T1000 (cell line): ENCODE data around the gene SPRR3.
"Not testable (repeated sequence)": the region's sequence is repeated elsewhere in the genome, so short reads cannot be mapped to it uniquely, and the experiment has no call there.

Source experiments
- DNase-seq: peaks from one replicate; lab custom pipeline; 2025; ENCODE audit warnings: mixed read lengths; lab: John Stamatoyannopoulos, UW

Gene SPRR3

GRCh38 chr1:152983743-152984142, 17.8 kb upstream of the SPRR3 start, which contains the start of gene SPRR1A:
Gene SPRR1A, plus strand, starts transcription at chr1:152984081. Its CDS starts 1,150 bp downstream, at chr1:152985231.
- DNase-seq, result no peak

- DNase-seq, result no peak
Measured at GRCh38 chr1:152986578-152986977, 15.0 kb upstream of the SPRR3 start.

DNA sequence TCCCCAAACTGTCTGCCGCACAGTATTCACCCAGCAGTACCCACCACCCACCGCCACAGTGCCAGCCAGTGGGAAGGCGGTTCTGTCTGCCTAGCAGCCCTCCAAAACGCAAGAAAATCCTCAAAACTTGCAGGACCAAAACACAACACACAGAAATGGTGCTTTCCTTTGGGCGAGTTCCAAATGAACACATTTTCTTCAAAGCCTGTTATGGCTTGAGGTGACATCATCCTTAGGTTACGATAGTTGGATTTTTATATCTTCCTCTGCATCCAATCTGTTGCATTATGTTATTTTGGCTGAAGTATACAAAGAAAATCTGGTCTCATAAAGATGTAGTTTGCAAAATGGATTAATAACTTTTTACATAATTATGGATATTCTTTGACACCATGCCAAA, 8.4 kb upstream of the SPRR3 start:
- DNase-seq, result no peak

DNA sequence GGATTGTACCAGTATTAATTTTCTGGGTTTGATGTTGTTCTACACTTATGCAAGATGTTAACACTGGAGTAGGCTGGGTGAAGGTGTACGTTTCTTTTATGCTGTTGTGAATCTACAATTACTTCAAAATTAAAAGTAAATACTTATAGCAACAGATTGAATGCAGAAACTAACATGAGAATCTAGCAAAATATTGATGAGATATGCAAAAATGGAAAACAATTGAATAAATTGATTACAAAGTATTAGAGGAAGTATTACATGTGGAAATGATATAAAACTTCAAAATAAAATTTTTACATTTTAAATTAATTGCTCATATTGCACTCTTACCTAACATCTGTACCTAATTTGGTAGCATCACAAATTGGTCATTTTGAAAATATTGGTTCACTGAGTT, 5.7 kb upstream of the SPRR3 start:
- no peak for DNase-seq

DNA sequence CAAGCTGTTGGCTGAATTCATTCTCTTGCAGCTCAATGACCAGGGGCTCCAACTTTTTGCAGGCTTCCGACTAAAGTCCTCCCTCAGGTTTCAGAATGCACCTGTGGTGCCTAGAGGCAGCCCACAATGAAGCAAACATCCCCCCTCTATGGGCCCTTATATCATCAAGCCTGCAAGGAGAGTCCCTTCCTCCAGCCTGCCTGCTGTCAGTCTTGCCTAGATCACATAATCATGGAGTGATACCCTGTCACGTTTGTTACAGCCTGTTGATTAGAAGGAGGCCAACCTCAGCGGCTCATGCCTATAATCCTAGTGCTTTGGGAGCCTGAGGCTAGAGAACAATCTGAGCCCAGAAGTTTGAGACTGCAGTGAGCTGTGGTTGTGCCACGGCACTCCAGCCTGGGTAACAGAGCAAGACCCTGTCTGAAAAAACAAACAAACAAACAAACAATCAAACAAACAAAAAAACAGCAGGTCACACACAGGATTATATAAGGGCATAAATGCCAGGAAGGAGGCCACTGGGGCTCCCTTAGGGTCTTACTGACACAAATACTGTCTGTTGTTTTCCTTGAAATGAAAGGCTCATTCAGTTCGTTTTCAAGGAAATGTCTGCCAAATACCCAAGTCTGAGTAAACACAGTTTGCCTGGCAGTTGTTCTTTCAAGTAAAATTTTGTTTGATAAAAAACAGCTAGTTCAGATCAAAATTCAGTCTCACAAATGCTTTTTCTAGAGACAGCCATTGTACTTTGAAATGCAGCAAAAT, 4.7 kb upstream of the SPRR3 start:
- DNase-seq, result no peak

GRCh38 chr1:152997901-152998300, 3.6 kb upstream of the SPRR3 start:
- no peak for DNase-seq

- DNase-seq, result no peak
Measured at GRCh38 chr1:152998476-152998875, 3.1 kb upstream of the SPRR3 start.

GRCh38 chr1:152999818-153000217, 1.7 kb upstream of the SPRR3 start:
- DNase-seq, result no peak

GRCh38 chr1:153000294-153000693, 1.3 kb upstream of the SPRR3 start:
- DNase-seq, result no peak

DNA sequence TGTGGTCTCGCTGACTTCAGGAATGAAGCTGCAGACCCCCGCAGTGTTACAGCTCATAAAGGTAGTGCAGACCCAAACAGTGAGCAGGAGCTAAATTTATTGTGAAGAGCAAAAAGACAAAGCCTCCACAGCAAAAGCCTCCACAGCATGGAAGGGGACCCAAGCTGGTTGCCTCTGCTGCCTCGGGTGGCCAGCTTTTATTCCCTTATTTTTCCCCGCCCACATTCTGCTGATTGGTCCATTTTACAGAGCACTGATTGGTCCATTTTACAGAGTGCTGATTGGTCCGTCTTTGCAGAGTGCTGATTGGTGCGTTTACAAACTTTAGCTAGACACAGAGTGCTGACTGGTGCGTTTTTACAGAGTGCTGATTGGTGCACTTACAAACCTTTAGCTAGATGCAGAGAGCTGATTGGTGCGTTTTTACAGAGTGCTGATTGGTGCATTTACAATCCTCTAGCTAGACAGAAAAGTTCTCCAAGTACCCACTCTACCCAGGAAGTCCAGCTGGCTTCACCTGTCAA, 9.7 kb downstream of the SPRR3 start:
- DNase-seq, result not testable (repeated sequence)

DNA sequence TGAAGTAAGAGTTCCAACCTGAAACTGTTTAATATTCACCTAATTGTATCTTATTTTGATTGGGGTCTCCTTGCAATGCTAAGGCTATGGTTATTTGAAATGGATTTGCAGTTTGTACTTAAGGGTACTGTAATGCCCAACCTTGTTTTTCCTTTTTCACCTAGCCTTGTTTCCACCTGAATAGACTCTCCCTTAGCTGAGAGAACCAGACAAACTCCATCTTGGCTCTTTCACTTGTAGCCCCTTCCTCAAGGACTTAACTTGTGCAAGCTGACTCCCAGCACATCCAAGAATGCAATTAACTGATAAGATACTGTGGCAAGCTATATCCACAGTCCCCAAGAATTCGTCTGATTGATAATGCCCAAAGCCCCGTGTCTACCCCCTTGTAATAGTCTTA, 20.3 kb downstream of the SPRR3 start:
- DNase-seq, result not testable (repeated sequence)

GRCh38 chr1:153022340-153022739, 20.8 kb downstream of the SPRR3 start:
- not testable (repeated sequence) for DNase-seq

DNA sequence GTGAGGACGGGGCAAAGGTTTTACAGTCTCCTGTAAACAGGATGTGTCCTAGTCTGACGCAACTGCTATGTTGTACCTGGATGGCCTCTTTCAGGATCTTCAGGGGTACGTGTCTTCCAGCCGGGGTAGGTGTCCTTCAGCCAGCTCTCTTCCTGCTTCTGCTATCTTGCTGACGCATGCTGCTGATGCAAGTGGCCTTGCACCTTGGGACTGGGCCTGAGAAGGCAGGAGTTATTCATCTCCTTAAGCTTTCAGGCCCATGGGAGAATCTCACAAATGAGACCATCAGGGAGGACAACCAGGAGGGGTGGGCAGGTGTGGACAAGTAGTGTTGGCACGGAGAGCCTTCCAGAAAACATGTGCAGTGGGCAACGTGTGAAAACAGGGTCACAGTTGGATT, 21.6 kb downstream of the SPRR3 start:
- no peak for DNase-seq

GRCh38 chr1:153024413-153024812, 22.9 kb downstream of the SPRR3 start:
- no peak for DNase-seq

- DNase-seq, result no peak
Measured at GRCh38 chr1:153025797-153026196, 24.2 kb downstream of the SPRR3 start.

- DNase-seq, result no peak
Measured at GRCh38 chr1:153028766-153029165, 27.2 kb downstream of the SPRR3 start.

DNA sequence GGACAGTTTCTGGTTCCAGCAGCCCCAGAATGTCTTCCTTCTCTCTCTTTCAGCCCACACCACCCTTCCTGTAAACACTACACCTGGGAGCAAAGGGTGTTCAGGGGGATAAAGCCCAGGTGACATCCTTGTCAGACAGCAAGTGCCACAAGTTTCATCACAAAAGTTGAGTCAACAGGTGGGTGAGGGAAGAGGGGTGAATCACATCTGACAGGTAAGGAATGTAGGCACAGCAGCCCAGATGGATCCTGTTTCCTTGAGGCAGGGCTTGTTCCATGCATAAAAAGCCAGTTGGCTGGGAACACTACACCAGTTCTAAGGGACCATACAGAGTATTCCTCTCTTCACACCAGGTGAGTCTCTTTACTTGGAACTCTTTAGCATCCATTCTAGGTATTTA, 29.3 kb downstream of the SPRR3 start, which contains the start of gene SPRR1B:
TSS of gene SPRR1B (plus strand) at position 309 of the 400 bp plus-strand sequence. CDS start 1,143 bp downstream, outside the sequence.
- no peak for DNase-seq

- DNase-seq, result no peak
Measured at GRCh38 chr1:153032073-153032472, 30.5 kb downstream of the SPRR3 start.

- DNase-seq, result no peak
Measured at GRCh38 chr1:153032677-153033308, 31.2 kb downstream of the SPRR3 start.

GRCh38 chr1:153035211-153035610, 33.7 kb downstream of the SPRR3 start:
- no peak for DNase-seq

DNA sequence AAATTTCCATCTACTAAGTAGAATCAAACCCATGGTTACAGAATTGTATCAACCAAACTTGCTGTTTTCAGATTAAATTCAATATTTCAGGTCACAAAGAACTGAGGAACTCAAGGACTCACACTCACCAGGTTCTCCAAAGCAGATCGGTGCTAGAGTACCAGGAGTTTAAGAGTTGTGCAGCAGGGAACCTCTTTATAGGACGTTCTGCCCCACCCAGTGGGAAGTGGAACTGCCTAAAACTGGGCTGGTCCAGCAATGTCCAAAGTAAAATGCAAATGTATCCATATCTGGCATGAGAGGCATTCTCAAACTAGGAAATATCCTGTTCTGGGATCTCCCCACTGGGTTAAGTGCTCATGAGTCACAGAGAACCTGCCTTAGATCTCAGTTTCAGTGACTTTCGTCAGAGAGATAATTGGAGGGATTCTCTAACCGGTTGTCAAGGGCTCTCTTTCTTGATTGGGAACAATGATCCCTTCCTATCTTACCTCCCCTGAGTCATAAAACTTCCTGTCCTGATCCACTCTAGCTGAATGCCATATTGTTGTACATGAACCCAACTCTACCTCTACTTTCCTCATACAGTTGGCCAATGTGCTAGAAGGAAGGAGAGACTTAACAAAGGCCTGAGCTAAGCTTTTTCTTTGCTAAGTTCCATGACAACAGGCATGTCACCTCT, 39.5 kb downstream of the SPRR3 start, which contains the start of gene SPRR2D:
TSS of gene SPRR2D (minus strand) at position 171 of the 682 bp plus-strand sequence. CDS start 774 bp downstream, outside the sequence.
- no peak for DNase-seq

DNA sequence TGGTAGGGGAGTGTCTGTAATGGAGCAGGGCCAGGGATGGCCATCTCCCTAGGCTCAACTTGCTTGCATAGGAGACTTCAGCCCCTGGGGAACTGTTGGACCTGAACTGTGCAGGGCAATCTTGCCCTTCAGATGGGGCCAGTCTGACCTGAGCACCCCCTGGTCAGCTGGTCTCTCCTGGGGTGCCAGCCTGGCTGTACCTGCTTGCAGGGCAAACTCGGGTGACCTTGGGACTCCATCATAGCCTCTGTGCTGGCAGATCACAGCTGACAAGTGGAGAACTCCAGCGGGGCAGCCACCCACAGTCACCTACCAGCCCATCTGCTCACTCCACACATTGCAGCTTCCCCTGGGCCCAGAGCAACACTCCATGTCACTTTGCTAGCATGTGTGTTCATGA, 47.7 kb downstream of the SPRR3 start:
- DNase-seq, result no peak
